GM12801 (cell line): ENCODE measurements around the gene TDO2.

Source experiments
- CTCF ChIP-seq: IDR thresholded peaks from one replicate; pipeline ENCODE4 v1.5.1; 2011; ENCODE audit warnings: control low read depth; ENCODE audit not compliant: insufficient read length; ENCODE audit errors: extremely low read depth

The TDO2 gene

GRCh38 chr4:155907556-155907955, 4.1 kb downstream of the TDO2 start:
- no peak for TF ChIP-seq CTCF

- TF ChIP-seq CTCF = no peak
Measured at GRCh38 chr4:155908187-155909139, 5.0 kb downstream of the TDO2 start.

- no peak for TF ChIP-seq CTCF
Measured at GRCh38 chr4:155909615-155910226, 6.2 kb downstream of the TDO2 start.

- no peak for TF ChIP-seq CTCF
Measured at GRCh38 chr4:155911905-155912304, 8.4 kb downstream of the TDO2 start.

- no peak for TF ChIP-seq CTCF
Measured at GRCh38 chr4:155914782-155915181, 11.3 kb downstream of the TDO2 start.

GRCh38 chr4:155921597-155921996, 18.1 kb downstream of the TDO2 start:
- no peak for TF ChIP-seq CTCF

- TF ChIP-seq CTCF = no peak
Measured at GRCh38 chr4:155924637-155925036, 21.1 kb downstream of the TDO2 start.
